Gastrocnemius medialis (tissue), 4 donors: ENCODE results near the gene RPL13A.

Experiments used
- CTCF ChIP-seq, 5 experiments: fragments of 450-650 bp in 3 of 5; fragments of 200-600 bp in 2 of 5; sonication (generic) in 2 of 5; IDR thresholded peaks in 4 of 5; conservative IDR thresholded peaks in 1 of 5; 1 replicate in 4 of 5; 2 replicates in 1 of 5; pipeline ENCODE4 v1.5.1; 2016 to 2019; ENCODE audit warnings: antibody characterized with exemption in 5 of 5, mild to moderate bottlenecking in 3 of 5, moderate library complexity in 3 of 5
- POLR2A ChIP-seq, 2 donors: fragments of 450-650 bp; IDR thresholded peaks; one replicate each; pipeline ENCODE4 v1.6.1; 2017; ENCODE audit warnings: antibody characterized with exemption in 2 of 2, mild to moderate bottlenecking in 2 of 2, moderate library complexity in 2 of 2

- TF ChIP-seq CTCF (IDR thresholded peaks at IDR 0.05 in 4 of 5, conservative IDR thresholded peaks at IDR 0.05 in 1 of 5) (no peak), POLR2A (IDR thresholded peaks at IDR 0.05) (no peak)
These were observed 28.0 kb upstream of the RPL13A start for GRCh38 chr19:49459388-49459787.
